Spleen (tissue), 3 donors: ENCODE data around the gene IQGAP2.

ENCODE experiments used
- POLR2A ChIP-seq, 3 donors: fragments of 450-650 bp; IDR thresholded peaks; one replicate each; pipeline ENCODE4 v1.5.1; 2017; ENCODE audit warnings: antibody characterized with exemption in 3 of 3, mild to moderate bottlenecking in 1 of 3
- POLR2AphosphoS5 ChIP-seq, 3 donors: sonication (generic); formaldehyde crosslinking; IDR thresholded peaks; one replicate each; pipeline ENCODE4 v1.5.1; 2017; ENCODE audit warnings: antibody characterized with exemption in 3 of 3

- TF ChIP-seq POLR2A (IDR thresholded peaks at IDR 0.05) = no peak
- no peak for TF ChIP-seq POLR2AphosphoS5 (IDR thresholded peaks at IDR 0.05)
These were observed 22.1 kb downstream of the IQGAP2 start for GRCh38 chr5:76425146-76425545.
